ENCODE results near the gene C10orf71.

The C10orf71 gene

GRCh38 chr10:49360271-49361177, 61.6 kb downstream of the C10orf71 start:
- DNase-seq (ENCODE audit: low spot score), result no peak

DNA sequence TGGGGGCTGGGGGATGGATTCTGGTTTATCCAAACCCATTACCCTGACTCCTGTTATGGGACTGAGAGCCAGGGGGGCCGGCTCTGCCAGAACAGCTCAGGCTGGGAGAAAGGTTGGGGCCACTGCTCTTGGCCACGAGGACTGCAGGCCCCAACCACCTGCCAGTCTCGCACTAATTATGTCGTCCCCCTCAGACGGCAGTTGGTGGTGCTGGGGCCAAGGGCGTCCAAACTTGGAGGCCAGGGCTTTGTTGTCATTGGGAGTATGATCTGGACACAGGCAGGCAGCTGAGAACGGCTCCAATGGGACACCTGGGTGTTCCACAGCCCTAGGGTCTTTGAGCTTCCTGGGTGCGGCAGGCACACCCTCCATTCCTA, 62.2 kb downstream of the C10orf71 start:
- no peak for DNase-seq (ENCODE audit: low spot score)

DNA sequence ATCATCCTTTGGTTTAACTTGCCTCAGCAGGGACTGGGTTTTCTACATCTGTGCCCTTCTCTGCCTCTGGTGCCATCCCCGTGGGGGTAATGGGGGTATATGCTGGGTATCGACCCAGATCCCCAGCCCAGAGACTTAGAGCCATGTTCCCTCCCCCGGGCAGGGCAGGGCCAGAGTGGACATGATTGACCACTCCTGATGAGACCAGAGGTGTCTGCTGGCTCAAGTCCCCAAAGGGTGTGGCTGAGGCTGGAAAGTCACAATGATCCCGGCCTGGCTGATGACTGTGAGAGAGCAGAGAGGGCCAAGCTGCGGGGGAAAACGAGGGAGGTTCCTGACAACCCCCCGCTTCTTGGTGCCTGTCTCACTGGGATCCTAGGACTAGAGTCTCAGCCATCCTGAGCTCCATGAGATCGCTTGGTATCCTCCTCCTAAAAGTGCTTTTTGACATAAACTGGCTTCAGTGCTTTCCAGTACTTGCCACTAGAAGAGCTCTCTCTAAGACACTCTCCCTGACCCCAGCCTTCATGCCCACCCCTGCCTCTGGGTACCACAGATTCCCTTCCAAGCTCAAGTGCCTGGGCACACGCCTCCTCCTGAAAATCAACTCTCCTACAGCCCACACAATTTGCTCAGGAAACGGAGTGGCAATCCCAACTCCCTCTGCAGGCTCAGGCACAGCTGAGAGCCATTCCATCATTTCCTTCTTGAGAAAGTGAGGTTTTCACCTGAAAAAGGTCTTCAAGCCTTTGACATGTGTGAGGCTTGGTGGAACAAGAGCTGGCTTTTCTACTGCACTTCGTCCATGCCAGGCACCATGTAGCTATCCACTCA, 63.0 kb downstream of the C10orf71 start:
- no peak for DNase-seq (ENCODE audit: low spot score)

- no peak for DNase-seq (ENCODE audit: low spot score)
These were observed 63.8 kb downstream of the C10orf71 start for GRCh38 chr10:49362596-49363260.

- no peak for DNase-seq (ENCODE audit: low spot score)
These were observed 64.5 kb downstream of the C10orf71 start for GRCh38 chr10:49363309-49364031.

DNA sequence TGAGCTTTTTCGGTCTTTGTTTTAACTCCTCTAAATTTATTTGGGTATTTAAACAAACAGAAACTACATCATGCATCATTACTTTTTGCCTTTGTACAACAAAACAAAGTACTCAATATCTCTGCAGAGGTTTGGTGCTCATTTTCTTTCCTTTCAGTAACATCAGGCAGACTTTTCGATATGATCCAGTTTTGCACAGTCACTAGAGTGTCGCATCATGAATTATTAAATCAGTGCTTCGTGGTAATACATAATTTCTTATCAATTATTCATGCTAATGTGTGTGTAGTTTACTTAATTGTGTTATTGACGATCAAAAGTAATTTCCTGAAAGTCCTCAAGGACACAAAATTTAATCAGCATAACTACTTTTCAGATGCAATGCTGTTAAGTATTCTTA, 65.1 kb downstream of the C10orf71 start:
- DNase-seq (ENCODE audit: low spot score), result no peak

DNA sequence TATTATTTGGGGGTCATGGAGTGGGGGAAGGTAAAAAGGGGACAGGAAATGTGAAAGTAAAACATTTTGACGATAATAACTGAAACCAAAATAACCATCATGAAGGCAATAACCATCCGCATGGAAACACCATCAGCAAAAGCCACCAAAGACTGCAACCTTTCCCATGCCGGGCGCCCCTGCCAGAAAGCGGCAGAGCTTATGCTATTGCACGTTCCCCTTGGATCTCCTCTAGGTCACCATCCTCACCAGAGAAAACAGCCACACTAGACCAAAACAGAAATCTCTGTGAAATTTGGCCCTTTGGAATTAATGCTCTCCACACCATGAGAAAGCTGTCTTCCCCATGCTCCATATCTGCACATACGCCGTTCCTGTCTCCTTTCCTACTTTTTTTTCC, 65.8 kb downstream of the C10orf71 start:
- DNase-seq (ENCODE audit: low spot score), result no peak

DNA sequence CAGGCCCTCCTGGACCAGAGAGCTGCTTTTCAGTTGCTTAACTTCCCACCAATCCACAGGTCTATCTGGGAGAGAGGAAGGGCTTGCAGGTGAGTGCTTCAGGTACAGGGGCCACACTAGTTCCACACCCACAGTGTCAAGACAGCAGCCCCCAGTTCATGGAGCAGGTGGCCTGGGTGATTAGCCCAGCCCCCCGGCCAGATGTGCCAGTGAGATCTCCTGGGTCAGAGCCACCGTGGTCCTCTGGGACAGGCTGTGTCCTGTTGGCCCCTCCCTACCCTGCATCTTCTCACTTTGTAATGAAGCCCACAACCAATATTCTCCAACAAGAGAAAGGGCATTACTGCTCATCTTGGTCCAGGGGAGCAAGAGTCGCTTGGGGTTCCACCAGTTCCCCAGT, 66.3 kb downstream of the C10orf71 start:
- no peak for DNase-seq (ENCODE audit: low spot score)

DNA sequence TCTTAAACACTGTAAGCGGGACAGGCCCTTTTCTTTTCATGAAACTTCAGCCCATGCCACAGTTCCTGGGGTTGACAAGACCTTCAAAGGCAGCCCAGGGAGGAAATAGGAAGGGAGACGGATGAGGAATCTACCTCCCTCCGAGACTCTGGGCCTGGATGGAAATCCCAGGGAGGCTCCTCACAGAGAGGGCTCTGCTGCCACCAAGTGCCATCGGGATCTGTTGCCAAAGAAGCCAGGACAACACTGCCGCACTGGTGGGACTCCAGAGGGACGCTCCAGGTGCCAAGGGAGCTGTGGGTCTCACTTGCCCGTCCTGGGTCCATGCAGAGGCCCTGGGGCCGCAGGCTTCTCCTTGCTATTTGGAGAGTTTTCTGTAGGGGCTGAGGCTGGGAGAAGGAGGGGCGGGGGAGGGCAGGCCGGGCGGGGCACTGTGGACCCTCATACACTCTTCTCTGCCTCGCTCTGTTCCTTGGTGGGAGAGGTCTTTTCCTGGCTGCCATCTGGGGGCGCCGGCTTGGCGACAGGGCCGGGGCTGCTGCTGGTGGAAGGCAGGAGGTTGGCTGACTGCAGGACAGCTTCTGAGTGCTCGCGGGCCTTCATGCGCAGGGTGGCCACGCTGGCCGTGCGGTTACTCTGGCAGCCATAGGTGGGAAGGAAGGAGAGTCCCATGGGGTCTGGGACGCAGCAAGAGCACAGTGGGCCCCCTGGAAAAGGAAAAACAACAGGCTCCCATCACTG, 66.9 kb downstream of the C10orf71 start:
- no peak for DNase-seq (ENCODE audit: low spot score)

DNA sequence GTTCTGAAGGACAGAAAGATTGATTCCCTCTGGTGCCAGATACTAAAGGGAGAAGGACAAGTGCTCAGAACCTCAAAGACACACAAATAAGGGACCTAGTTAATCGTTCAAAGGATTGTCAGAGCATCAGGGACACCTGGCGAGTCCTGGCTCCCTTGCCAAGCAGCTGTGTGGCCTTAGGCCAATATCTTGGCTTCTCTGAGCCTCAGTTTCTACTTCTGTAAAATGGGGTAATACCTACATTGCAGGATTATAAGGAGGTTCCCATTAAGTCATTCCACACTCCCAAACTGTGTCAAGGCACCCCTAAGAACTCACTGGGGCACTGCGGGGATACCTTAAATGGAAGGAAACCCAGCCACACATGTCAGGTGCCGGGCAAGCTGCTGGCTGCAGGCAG, 67.5 kb downstream of the C10orf71 start:
- DNase-seq (ENCODE audit: low spot score), result no peak

DNA sequence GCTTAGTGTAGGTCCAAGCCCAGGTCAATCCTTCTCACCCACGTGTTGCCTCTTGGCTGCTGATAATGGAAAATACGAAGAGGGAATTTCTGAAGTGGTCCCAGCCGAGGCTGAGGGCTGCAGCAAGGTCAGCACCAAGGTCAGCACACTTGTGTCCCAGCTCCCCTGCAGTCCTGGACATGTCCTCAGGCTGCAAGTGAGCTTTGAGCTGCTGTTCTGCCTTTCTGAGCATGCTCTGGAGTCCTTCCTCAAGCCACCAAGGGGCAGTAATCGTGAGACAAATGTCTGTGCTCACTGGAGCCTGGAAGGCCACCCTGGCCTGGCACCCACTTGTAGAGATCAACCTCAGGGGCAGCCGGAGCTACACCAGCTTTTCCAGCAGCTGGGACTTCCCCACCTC, 68.6 kb downstream of the C10orf71 start:
- DNase-seq (ENCODE audit: low spot score), result no peak

DNA sequence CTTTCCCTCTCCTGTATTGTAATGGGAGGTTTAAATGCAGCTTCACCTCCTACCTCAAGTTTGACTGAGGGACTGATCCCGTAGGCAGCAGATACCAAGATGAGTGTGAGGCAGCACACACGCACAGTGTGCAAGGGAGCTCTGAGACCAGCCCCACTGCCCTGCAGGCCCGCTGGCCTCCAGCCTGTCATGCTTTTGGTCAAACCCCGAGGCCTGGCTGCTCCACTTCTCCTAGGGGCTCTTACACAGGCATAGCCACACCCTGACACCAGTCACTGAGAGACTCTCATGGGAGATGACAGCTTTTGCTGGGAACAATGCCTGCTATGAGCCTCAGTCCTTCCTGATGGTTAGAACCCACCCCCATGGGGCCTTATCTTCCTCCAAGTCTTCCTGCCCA, 69.3 kb downstream of the C10orf71 start:
- DNase-seq (ENCODE audit: low spot score), result no peak

GRCh38 chr10:49369216-49370162, 70.5 kb downstream of the C10orf71 start:
- DNase-seq (ENCODE audit: low spot score), result no peak

GRCh38 chr10:49370326-49371100, 71.5 kb downstream of the C10orf71 start:
- no peak for DNase-seq (ENCODE audit: low spot score)

DNA sequence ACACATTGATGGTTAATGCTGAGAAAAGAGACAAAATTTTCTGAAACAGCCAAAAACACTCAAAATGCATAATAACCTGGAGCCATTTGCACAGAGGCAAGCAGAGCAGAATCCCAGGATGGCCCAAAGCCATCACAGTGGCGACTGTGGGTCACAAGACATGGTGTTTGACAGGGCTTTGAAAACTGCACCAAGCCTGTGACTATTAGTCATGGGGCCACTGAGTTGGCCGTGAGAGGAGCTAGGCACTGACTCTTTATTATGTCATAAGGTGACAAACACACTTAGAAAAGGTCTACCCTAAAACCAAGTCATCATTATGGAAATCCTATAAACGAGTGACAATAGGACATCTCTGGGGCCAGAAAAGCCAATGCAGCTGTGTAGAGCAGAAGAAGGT, 73.0 kb downstream of the C10orf71 start:
- DNase-seq (ENCODE audit: low spot score), result no peak

DNA sequence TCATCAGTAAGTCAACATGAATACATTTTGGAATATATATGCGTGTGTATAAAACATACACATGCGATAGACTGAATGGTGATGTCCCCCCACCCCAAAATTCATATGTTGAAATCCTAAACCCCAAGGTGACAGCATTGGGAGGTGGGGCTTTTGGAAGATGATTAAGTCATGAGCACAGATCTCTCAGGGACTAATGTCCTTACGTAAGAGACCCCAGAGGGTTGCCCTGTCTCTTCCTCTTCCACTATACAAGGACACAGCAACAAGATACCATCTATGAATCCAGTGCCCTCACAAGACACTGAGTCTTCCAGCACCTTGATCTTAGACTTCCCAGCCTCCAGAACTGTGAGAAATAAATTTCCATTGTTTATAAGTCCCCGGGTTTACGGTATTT, 74.4 kb downstream of the C10orf71 start:
- DNase-seq (ENCODE audit: low spot score), result no peak

DNA sequence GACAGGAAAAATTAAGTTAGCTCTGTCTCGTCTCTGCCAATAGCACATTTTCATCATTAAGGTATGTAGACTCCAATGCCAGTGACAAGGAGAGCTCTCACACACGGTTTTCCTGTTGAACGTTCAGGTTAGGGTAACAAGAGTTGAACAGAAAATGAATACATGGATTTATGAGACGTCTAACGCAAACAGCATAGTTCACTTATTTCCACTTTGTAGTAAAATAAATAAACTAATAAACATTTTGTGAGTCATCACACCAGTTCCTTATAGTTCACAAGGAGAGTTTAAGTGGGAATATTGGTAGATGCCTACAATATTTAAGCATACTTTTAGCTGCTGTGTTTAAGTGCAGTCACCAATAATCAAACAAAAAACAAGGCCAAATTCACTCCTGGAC, 75.8 kb downstream of the C10orf71 start:
- no peak for DNase-seq (ENCODE audit: low spot score)

- no peak for DNase-seq (ENCODE audit: low spot score)
These were observed 76.6 kb downstream of the C10orf71 start for GRCh38 chr10:49375611-49376010.

Data from AG08396 (cell line).